Panc1 (cell line): ENCODE data around the gene IPO13.

ENCODE experiments used
- POLR2AphosphoS5 ChIP-seq: IDR thresholded peaks from 2 replicates; pipeline ENCODE4 v1.6.1; 2012; ENCODE audit warnings: mild to moderate bottlenecking, low read depth, low read length, moderate library complexity
- TF ChIP-seq, protein P1 (sequence below): fragments of 450-650 bp; IDR thresholded peaks from 2 replicates; pipeline ENCODE4 v1.5.1; 2017; ENCODE audit warnings: mild to moderate bottlenecking

DNA sequence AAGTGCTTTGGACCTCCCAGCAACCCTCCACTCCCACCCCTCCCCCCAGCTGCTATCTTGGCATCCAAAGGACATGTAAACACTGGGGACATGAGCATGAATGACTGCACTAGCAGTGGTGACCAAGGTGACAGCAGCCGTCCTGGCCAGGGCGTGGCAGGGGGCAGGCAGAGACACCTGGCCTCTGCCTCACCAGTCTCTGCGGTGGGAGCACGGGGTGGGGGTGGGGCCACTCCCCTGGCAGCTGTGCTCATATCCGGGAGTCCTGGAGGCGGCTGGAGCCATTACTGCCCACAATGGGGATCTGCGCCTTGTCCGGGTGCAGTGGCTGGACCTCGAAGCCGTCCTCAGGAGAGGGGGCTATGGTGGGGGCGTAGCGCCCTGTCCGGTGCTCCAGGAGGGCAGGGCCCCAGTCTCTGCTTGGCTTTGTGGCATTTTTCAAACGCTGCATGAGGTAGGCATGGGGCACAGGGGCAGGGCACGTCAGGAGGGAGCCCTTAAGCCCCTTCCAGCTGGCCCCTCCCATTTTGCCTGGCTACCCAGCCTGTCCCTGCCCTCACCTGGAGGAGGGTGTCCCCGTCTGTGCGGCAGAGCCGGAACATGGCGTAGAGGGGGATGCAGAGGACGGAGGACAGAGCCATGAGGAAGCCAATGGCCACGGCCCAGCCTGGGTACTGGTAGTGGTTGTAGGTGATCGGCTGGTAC lies 50.7 kb downstream of the IPO13 start:
- TF ChIP-seq, protein P1, sequence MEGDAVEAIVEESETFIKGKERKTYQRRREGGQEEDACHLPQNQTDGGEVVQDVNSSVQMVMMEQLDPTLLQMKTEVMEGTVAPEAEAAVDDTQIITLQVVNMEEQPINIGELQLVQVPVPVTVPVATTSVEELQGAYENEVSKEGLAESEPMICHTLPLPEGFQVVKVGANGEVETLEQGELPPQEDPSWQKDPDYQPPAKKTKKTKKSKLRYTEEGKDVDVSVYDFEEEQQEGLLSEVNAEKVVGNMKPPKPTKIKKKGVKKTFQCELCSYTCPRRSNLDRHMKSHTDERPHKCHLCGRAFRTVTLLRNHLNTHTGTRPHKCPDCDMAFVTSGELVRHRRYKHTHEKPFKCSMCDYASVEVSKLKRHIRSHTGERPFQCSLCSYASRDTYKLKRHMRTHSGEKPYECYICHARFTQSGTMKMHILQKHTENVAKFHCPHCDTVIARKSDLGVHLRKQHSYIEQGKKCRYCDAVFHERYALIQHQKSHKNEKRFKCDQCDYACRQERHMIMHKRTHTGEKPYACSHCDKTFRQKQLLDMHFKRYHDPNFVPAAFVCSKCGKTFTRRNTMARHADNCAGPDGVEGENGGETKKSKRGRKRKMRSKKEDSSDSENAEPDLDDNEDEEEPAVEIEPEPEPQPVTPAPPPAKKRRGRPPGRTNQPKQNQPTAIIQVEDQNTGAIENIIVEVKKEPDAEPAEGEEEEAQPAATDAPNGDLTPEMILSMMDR, result no peak
- TF ChIP-seq POLR2AphosphoS5, result no peak
